H9 (cell line): ENCODE measurements around the gene LIN7A. TPM values are rescaled to one million over a fixed set of nuclear protein-coding genes. Genes with fewer than 3 reads are reported as not detected.

Source experiments
- DNase-seq: peaks from one replicate; pipeline ENCODE4 v3.0.0-alpha.2; 2017
- H2AFZ ChIP-seq: one replicate; pipeline ENCODE4 v1.6.1; 2013; ENCODE audit warnings: mild to moderate bottlenecking, low read length, control low read depth, moderate library complexity
- H2AK5ac ChIP-seq: 2 replicates; pipeline ENCODE4 v1.6.1; 2013; ENCODE audit warnings: low read length, control low read depth, mixed read lengths; ENCODE audit not compliant: insufficient read length
- H2BK120ac ChIP-seq: one replicate; pipeline ENCODE4 v1.6.1; 2013; ENCODE audit warnings: low read depth, mild to moderate bottlenecking, low read length, control low read depth, inconsistent platforms; ENCODE audit not compliant: poor library complexity, severe bottlenecking
- H2BK12ac ChIP-seq: 2 replicates; pipeline ENCODE4 v1.6.1; 2013; ENCODE audit warnings: low read length, control low read depth, mixed read lengths, low read depth; ENCODE audit not compliant: insufficient read length
- H2BK15ac ChIP-seq: 2 replicates; pipeline ENCODE4 v1.6.1; 2013; ENCODE audit warnings: low read depth, low read length, control low read depth
- H2BK20ac ChIP-seq: one replicate; pipeline ENCODE4 v1.6.1; 2013; ENCODE audit warnings: low read depth, mild to moderate bottlenecking, low read length, control low read depth, inconsistent platforms; ENCODE audit not compliant: poor library complexity, severe bottlenecking
- H2BK5ac ChIP-seq: 2 replicates; pipeline ENCODE4 v1.6.1; 2013; ENCODE audit warnings: low read length, control low read depth, mixed read lengths; ENCODE audit not compliant: insufficient read length
- H3K14ac ChIP-seq: 2 replicates; pipeline ENCODE4 v1.6.1; 2013; ENCODE audit warnings: low read length, control low read depth; ENCODE audit not compliant: insufficient read depth
- H3K18ac ChIP-seq: 2 replicates; pipeline ENCODE4 v1.6.1; 2013; ENCODE audit warnings: low read depth, mild to moderate bottlenecking, mixed read lengths, low read length, control low read depth; ENCODE audit not compliant: insufficient read length
- H3K23ac ChIP-seq: 2 replicates; pipeline ENCODE4 v1.6.1; 2013; ENCODE audit warnings: low read length, control low read depth, mixed read lengths, low read depth; ENCODE audit not compliant: insufficient read length
- H3K23me2 ChIP-seq: 2 replicates; pipeline ENCODE4 v1.6.1; 2013; ENCODE audit warnings: low read depth, mild to moderate bottlenecking, mixed read lengths, low read length, control low read depth; ENCODE audit not compliant: insufficient read length, poor library complexity, severe bottlenecking
- H3K27ac ChIP-seq: 2 replicates; pipeline ENCODE4 v1.5.1; 2013; ENCODE audit warnings: low read length, control low read depth, mixed read lengths, low read depth; ENCODE audit not compliant: insufficient read length
- H3K27me3 ChIP-seq: 2 replicates; pipeline ENCODE4 v1.6.1; 2013; ENCODE audit warnings: low read length, control low read depth, inconsistent platforms; ENCODE audit not compliant: insufficient read depth
- H3K4ac ChIP-seq: 2 replicates; pipeline ENCODE4 v1.6.1; 2013; ENCODE audit warnings: low read depth, mild to moderate bottlenecking, control low read depth, inconsistent platforms, low read length, moderate library complexity
- H3K4me1 ChIP-seq: 2 replicates; pipeline ENCODE4 v1.6.1; 2013; ENCODE audit warnings: low read length, control low read depth, inconsistent platforms; ENCODE audit not compliant: insufficient read depth
- H3K4me2 ChIP-seq: 2 replicates; pipeline ENCODE4 v1.6.1; 2013; ENCODE audit warnings: low read length, control low read depth, mixed read lengths; ENCODE audit not compliant: insufficient read length, insufficient read depth
- H3K56ac ChIP-seq: 2 replicates; pipeline ENCODE4 v1.6.1; 2013; ENCODE audit warnings: low read depth, mild to moderate bottlenecking, mixed read lengths, low read length, control low read depth; ENCODE audit not compliant: insufficient read length
- H3K79me1 ChIP-seq: 2 replicates; pipeline ENCODE4 v1.6.1; 2013; ENCODE audit warnings: low read depth, mild to moderate bottlenecking, moderate library complexity, low read length, control low read depth, inconsistent platforms; ENCODE audit not compliant: insufficient read depth, poor library complexity, severe bottlenecking
- H3K79me2 ChIP-seq: 2 replicates; pipeline ENCODE4 v1.6.1; 2013; ENCODE audit warnings: low read length, control low read depth, inconsistent platforms; ENCODE audit not compliant: insufficient read depth
- H3K9ac ChIP-seq: 2 replicates; pipeline ENCODE4 v1.6.1; 2013; ENCODE audit warnings: low read length, control low read depth, mixed read lengths; ENCODE audit not compliant: insufficient read length; ENCODE audit errors: extremely low read depth
- H3K9me3 ChIP-seq: one replicate; pipeline ENCODE4 v1.6.1; 2013; ENCODE audit warnings: low read depth, low read length, inconsistent platforms; ENCODE audit not compliant: control insufficient read depth
- H3T11ph ChIP-seq: one replicate; pipeline ENCODE4 v1.6.1; 2013; ENCODE audit warnings: mild to moderate bottlenecking, low read length, control low read depth, inconsistent platforms
- H4K20me1 ChIP-seq: one replicate; pipeline ENCODE4 v1.6.1; 2013; ENCODE audit not compliant: control insufficient read depth, insufficient read length, insufficient read depth
- H4K5ac ChIP-seq: 2 replicates; pipeline ENCODE4 v1.6.1; 2013; ENCODE audit warnings: low read depth, mild to moderate bottlenecking, mixed read lengths, low read length, control low read depth; ENCODE audit not compliant: insufficient read length
- H4K8ac ChIP-seq: replicated peaks from 2 replicates; pipeline ENCODE4 v1.6.1; 2013; ENCODE audit warnings: low read length, control low read depth, mixed read lengths, low read depth; ENCODE audit not compliant: insufficient read length
- H4K91ac ChIP-seq: 2 replicates; pipeline ENCODE4 v1.6.1; 2013; ENCODE audit warnings: low read depth, mild to moderate bottlenecking, moderate library complexity, mixed read lengths, low read length, control low read depth; ENCODE audit not compliant: insufficient read length
- H3K27ac Mint-ChIP-seq, 3 experiments: 2 replicates in 2 of 3; 3 replicates in 1 of 3; pipeline ENCODE4 v1.8.0; 2020 to 2021; ENCODE audit warnings: mixed read lengths in 3 of 3, mild to moderate bottlenecking in 1 of 3, moderate library complexity in 1 of 3
- H3K27me3 Mint-ChIP-seq: 2 replicates; pipeline ENCODE4 v1.8.0; 2021; ENCODE audit warnings: low read depth, mild to moderate bottlenecking, moderate library complexity, mixed read lengths
- H3K36me3 Mint-ChIP-seq, 3 experiments: 2 replicates in 2 of 3; 3 replicates in 1 of 3; pipeline ENCODE4 v1.8.0; 2020 to 2021; ENCODE audit warnings: low read depth in 3 of 3, mixed read lengths in 3 of 3; ENCODE audit not compliant: insufficient read depth in 1 of 3
- H3K4me1 Mint-ChIP-seq, 2 experiments: 2 replicates each; pipeline ENCODE4 v1.8.0; 2020; ENCODE audit warnings: mixed read lengths in 2 of 2
- H3K4me3 Mint-ChIP-seq, 2 experiments: 2 replicates in 1 of 2; 3 replicates in 1 of 2; pipeline ENCODE4 v1.8.0; 2020 to 2021; ENCODE audit warnings: mild to moderate bottlenecking in 2 of 2, mixed read lengths in 2 of 2, moderate library complexity in 1 of 2
- H3K9me3 Mint-ChIP-seq, 2 experiments: 2 replicates in 1 of 2; 3 replicates in 1 of 2; pipeline ENCODE4 v1.8.0; 2020; ENCODE audit warnings: mild to moderate bottlenecking in 2 of 2, mixed read lengths in 2 of 2, moderate library complexity in 1 of 2
- WGBS: extraction: QIAGEN DNeasy Blood & Tissue Kit; methylation state at CpG from one replicate; pipeline ENCODE4 v1.1.7; 2013; ENCODE audit warnings: missing lambda C conversion rate, low lambda C conversion rate, mixed read lengths; ENCODE audit not compliant: insufficient read length; ENCODE audit errors: extremely low coverage; 5-methylcytosine and 5-hydroxymethylcytosine counted together
- total RNA-seq: library from RNA; stranded (reverse); gene quantifications from 2 replicates; pipeline ENCODE4 v1.2.1, GENCODE V29; 2021
- TF ChIP-seq, protein P1 (sequence below): fragments of 200-600 bp; sonication (generic); conservative IDR thresholded peaks from 3 replicates; pipeline ENCODE4 v1.8.0; 2021; ENCODE audit warnings: antibody characterized with exemption, mild to moderate bottlenecking

The LIN7A gene
- total RNA-seq, 1 experiment from 2014 or later: 18.3 TPM

DNA sequence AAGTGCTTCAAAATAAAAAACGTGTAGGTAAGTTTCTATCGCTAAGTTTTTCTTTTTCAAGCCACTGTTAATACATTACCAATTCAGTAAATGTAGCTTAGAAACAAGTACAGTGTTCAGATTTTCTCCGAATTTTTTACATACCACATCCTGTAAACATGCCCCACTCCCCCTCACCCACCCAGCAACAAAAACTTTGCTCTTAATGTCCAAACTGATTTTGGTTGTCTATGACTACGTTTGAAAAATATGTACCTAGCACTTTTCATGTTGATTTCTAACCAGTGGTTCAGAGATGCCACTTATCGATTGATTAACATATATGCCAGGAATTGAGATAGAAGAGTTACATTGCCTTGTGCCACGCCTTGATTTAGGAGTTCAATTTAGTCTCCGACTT lies 663 bp upstream of the LIN7A start:
- Histone ChIP-seq H3K9me3 (no peaks in the 10 kb centered on the region), H3K4ac (no peak overlapping the region), H3K4me1 (peaks cover 3% of the 10 kb centered on the region; the same call in 1 of the 2 replicates), H4K20me1 (no peaks in the 10 kb centered on the region), H2AK5ac (no peak overlapping the region), H4K5ac (no peak overlapping the region), H2BK5ac (no peak overlapping the region), H3K4me2 (peak overlapping the region; percentile 69), H3K27ac (no peak overlapping the region), H2BK20ac (no peak overlapping the region), H3T11ph (no peak overlapping the region), H3K56ac (no peak overlapping the region), H2BK12ac (no peak overlapping the region), H2AFZ (no peak overlapping the region), H4K8ac (no peak overlapping the region), H3K79me1 (no peaks in the 10 kb centered on the region), H2BK120ac (no peak overlapping the region), H3K79me2 (no peaks in the 10 kb centered on the region), H3K27me3 (no peaks in the 10 kb centered on the region), H3K18ac (no peak overlapping the region), H3K23ac (no peak overlapping the region), H3K14ac (no peak overlapping the region), H3K23me2 (peaks cover 4% of the 10 kb centered on the region), H3K9ac (no peak overlapping the region), H4K91ac (no peak overlapping the region), H2BK15ac (no peak overlapping the region)
- no peak for DNase-seq
- TF ChIP-seq, protein P1, sequence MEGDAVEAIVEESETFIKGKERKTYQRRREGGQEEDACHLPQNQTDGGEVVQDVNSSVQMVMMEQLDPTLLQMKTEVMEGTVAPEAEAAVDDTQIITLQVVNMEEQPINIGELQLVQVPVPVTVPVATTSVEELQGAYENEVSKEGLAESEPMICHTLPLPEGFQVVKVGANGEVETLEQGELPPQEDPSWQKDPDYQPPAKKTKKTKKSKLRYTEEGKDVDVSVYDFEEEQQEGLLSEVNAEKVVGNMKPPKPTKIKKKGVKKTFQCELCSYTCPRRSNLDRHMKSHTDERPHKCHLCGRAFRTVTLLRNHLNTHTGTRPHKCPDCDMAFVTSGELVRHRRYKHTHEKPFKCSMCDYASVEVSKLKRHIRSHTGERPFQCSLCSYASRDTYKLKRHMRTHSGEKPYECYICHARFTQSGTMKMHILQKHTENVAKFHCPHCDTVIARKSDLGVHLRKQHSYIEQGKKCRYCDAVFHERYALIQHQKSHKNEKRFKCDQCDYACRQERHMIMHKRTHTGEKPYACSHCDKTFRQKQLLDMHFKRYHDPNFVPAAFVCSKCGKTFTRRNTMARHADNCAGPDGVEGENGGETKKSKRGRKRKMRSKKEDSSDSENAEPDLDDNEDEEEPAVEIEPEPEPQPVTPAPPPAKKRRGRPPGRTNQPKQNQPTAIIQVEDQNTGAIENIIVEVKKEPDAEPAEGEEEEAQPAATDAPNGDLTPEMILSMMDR: no peak
- Mint-ChIP-seq H3K27ac (no peak overlapping the region), H3K27me3 (peaks cover 9% of the 10 kb centered on the region), H3K9me3 (no peaks in the 10 kb centered on the region), H3K4me3 (peak overlapping the region; percentile 4 to 95), H3K36me3 (no peaks in the 10 kb centered on the region; a peak in 1 of 7 replicates), H3K4me1 (peaks cover 33 to 34% of the 10 kb centered on the region in 2 experiments)
- no CpG with 5 or more reads among the region's 7 CpGs for whole genome bisulfite sequencing
